ENCODE results near the gene MYORG. TPM values are rescaled to one million over a fixed set of nuclear protein-coding genes. Genes with fewer than 3 reads are reported as not detected.
"Not testable (repeated sequence)": the region's sequence is repeated elsewhere in the genome, so short reads cannot be mapped to it uniquely, and the experiment has no call there.

Gene MYORG
- total and polyA plus RNA-seq, 4 donors, result 11.4 to 26.6 (median 19.3) TPM

DNA sequence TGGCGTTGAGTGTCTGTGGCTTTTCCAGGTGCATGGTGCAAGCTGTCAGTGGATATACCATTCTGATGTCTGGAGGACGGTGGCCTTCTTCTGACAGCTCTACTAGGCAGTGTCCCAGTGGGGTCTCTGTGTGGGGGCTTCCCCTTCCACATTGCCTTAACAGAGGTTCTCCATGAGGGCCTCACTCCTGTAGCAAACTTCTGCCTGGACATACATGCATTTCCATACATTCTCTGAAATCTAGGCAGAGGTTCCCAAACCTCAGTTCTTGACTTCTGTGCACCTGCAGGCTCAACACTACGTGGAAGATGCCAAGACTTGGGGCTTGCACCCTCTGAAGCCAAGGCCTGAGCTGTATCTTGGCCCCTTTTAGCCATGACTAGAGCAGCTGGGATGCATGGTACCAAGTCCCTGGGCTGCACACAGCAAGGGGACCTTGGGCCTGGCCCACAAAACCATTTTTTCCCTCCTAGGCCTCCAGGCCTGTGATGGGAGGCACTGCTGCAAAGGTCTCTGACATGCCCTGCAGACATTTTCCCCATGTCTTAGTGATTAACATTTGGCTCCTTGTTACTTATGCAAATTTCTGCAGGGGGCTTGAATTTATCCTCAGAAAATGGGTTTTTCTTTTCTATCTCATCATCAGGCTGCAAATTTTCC, 8.8 kb downstream of the MYORG start:
- H3K27ac ChIP-seq (ENCODE audit: low read depth in 1 of 2, low read length in 2 of 2); H3K9ac ChIP-seq (ENCODE audit: low read depth in 1 of 2, low read length in 2 of 2); DNase-seq (ENCODE audit: low spot score); H3K4me3 ChIP-seq (ENCODE audit: low read depth in 1 of 3, low read length in 3 of 3); H3K27me3 ChIP-seq (ENCODE audit: control insufficient read depth in 4 of 4, insufficient read depth in 4 of 4, low read length in 3 of 4); H3K9me3 ChIP-seq (ENCODE audit: control insufficient read depth in 4 of 4, low read length in 3 of 4): not testable (repeated sequence)
- 98% methylated on average over 3 of the region's 3 CpGs for WGBS
- H3K36me3 ChIP-seq (ENCODE audit: control insufficient read depth in 4 of 4, insufficient read depth in 3 of 4, low read depth in 1 of 4, low read length in 3 of 4), result peaks cover 3 to 11% (median 7%) of the 10 kb centered on the region in 4 donors
- H3K4me1 ChIP-seq (ENCODE audit: control insufficient read depth in 4 of 4, insufficient read depth in 4 of 4, low read length in 3 of 4), result peaks cover 10 to 45% (median 33%) of the 10 kb centered on the region in 4 donors

DNA sequence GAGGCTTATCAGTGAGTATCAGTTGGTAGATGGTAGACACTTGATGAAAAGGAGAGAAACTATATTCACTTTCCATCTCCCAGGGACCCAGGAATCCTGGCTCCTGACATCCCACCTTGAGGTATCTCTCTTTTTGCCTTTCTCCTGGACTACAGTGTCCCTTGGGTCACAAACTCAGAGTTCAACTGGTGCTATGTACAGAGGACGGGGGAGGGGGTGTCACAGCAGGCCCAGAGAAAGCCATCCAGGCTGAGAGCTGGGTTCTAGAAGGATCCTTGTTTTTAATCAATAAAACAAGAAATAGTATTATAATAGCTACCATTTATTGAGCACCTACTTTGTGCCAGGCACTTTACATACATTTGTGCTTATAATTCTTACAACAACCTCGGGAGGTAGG, 10.3 kb downstream of the MYORG start:
- Histone ChIP-seq H3K9ac (ENCODE audit: low read depth in 1 of 2, low read length in 2 of 2) (no peak overlapping the region), H3K27ac (ENCODE audit: low read depth in 1 of 2, low read length in 2 of 2) (no peak overlapping the region), H3K4me3 (ENCODE audit: low read depth in 1 of 3, low read length in 3 of 3) (no peak overlapping the region), H3K36me3 (ENCODE audit: control insufficient read depth in 4 of 4, insufficient read depth in 3 of 4, low read depth in 1 of 4, low read length in 3 of 4) (peaks cover 0 to 3% (median 1%) of the 10 kb centered on the region in 4 donors), H3K27me3 (ENCODE audit: control insufficient read depth in 4 of 4, insufficient read depth in 4 of 4, low read length in 3 of 4) (no peaks in the 10 kb centered on the region), H3K4me1 (ENCODE audit: control insufficient read depth in 4 of 4, insufficient read depth in 4 of 4, low read length in 3 of 4) (peaks cover 9 to 45% (median 33%) of the 10 kb centered on the region in 4 donors), H3K9me3 (ENCODE audit: control insufficient read depth in 4 of 4, low read length in 3 of 4) (no peaks in the 10 kb centered on the region)
- DNase-seq (ENCODE audit: low spot score), result no peak
- WGBS, result 83% methylated on average over 2 of the region's 2 CpGs
- peak in 1 of 2 donors; percentile 38 for TF ChIP-seq RXRA (IDR thresholded peaks at IDR 0.05)
- no peak for TF ChIP-seq JUND (IDR thresholded peaks at IDR 0.05)
- TF ChIP-seq HNF4A (conservative IDR thresholded peaks at IDR 0.05), result peak in 1 of 2 donors; percentile 12

DNA sequence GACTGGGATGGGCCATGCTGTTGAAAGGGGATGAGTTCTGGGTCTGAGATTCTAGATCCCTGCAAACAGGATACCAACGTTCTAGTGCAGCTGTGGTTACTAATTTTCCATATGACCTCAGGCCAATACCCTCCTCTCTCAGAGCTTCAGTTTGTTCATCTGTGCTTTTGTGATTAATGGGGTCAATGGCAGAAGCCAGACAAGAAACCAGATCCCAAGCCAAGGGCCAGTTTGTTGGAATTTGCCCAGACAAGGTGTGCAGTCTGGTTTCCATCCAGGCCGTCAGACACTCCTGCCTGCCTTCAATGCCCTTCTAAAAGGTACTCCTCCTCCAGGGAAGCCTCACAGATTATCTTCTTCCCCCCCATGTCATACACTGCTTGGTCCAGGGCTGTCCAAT, 11.4 kb downstream of the MYORG start:
- no peak overlapping the region for H3K9ac ChIP-seq (ENCODE audit: low read depth in 1 of 2, low read length in 2 of 2)
- WGBS, result 25% methylated on average over 2 of the region's 2 CpGs
- peaks cover 3 to 37% (median 24%) of the 10 kb centered on the region in 4 donors for H3K4me1 ChIP-seq (ENCODE audit: control insufficient read depth in 4 of 4, insufficient read depth in 4 of 4, low read length in 3 of 4)
- DNase-seq (ENCODE audit: low spot score), result no peak
- no peak overlapping the region for H3K4me3 ChIP-seq (ENCODE audit: low read depth in 1 of 3, low read length in 3 of 3)
- peaks cover 0 to 3% (median 0%) of the 10 kb centered on the region in 4 donors for H3K36me3 ChIP-seq (ENCODE audit: control insufficient read depth in 4 of 4, insufficient read depth in 3 of 4, low read depth in 1 of 4, low read length in 3 of 4)
- H3K27me3 ChIP-seq (ENCODE audit: control insufficient read depth in 4 of 4, insufficient read depth in 4 of 4, low read length in 3 of 4), result no peaks in the 10 kb centered on the region
- no peak for TF ChIP-seq HNF4G (IDR thresholded peaks at IDR 0.05)
- no peak for TF ChIP-seq FOXA1 (IDR thresholded peaks at IDR 0.05)
- TF ChIP-seq, protein P1, sequence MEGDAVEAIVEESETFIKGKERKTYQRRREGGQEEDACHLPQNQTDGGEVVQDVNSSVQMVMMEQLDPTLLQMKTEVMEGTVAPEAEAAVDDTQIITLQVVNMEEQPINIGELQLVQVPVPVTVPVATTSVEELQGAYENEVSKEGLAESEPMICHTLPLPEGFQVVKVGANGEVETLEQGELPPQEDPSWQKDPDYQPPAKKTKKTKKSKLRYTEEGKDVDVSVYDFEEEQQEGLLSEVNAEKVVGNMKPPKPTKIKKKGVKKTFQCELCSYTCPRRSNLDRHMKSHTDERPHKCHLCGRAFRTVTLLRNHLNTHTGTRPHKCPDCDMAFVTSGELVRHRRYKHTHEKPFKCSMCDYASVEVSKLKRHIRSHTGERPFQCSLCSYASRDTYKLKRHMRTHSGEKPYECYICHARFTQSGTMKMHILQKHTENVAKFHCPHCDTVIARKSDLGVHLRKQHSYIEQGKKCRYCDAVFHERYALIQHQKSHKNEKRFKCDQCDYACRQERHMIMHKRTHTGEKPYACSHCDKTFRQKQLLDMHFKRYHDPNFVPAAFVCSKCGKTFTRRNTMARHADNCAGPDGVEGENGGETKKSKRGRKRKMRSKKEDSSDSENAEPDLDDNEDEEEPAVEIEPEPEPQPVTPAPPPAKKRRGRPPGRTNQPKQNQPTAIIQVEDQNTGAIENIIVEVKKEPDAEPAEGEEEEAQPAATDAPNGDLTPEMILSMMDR (IDR thresholded peaks at IDR 0.05; ENCODE audit: low read depth, low read length, missing input control), result no peak
- TF ChIP-seq NR2F2 (IDR thresholded peaks at IDR 0.05), result no peak
- no peak for TF ChIP-seq YY1 (IDR thresholded peaks at IDR 0.05)
- TF ChIP-seq HNF4A (conservative IDR thresholded peaks at IDR 0.05), result peak; percentile 34 to 44
- TF ChIP-seq RXRA (IDR thresholded peaks at IDR 0.05), result peak; percentile 43 to 49
- TF ChIP-seq JUND (IDR thresholded peaks at IDR 0.05), result no peak
- TF ChIP-seq, protein P2, sequence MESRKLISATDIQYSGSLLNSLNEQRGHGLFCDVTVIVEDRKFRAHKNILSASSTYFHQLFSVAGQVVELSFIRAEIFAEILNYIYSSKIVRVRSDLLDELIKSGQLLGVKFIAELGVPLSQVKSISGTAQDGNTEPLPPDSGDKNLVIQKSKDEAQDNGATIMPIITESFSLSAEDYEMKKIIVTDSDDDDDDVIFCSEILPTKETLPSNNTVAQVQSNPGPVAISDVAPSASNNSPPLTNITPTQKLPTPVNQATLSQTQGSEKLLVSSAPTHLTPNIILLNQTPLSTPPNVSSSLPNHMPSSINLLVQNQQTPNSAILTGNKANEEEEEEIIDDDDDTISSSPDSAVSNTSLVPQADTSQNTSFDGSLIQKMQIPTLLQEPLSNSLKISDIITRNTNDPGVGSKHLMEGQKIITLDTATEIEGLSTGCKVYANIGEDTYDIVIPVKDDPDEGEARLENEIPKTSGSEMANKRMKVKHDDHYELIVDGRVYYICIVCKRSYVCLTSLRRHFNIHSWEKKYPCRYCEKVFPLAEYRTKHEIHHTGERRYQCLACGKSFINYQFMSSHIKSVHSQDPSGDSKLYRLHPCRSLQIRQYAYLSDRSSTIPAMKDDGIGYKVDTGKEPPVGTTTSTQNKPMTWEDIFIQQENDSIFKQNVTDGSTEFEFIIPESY (IDR thresholded peaks at IDR 0.05), result no peak
- peak; percentile 17 for TF ChIP-seq SP1 (IDR thresholded peaks at IDR 0.05)
- H3K27ac ChIP-seq (ENCODE audit: low read depth in 1 of 2, low read length in 2 of 2), result no peak overlapping the region
- H3K9me3 ChIP-seq (ENCODE audit: control insufficient read depth in 4 of 4, low read length in 3 of 4), result no peaks in the 10 kb centered on the region

All from liver (tissue), 9 donors.